Smooth muscle cell of the brain vasculature (primary cell): Measurements from ENCODE around the gene HOXB6.

Experiments
- DNase-seq: peaks from one replicate; pipeline ENCODE4 v3.0.0-alpha.2; 2012; ENCODE audit warnings: low read depth, low spot score

HOXB6 gene

GRCh38 chr17:48609759-48610281, 5.0 kb upstream of the HOXB6 start:
- no peak for DNase-seq

- no peak for DNase-seq
These were observed 4.2 kb upstream of the HOXB6 start for GRCh38 chr17:48609033-48609432.

- no peak for DNase-seq
These were observed 3.7 kb upstream of the HOXB6 start for GRCh38 chr17:48608494-48608834.

DNA sequence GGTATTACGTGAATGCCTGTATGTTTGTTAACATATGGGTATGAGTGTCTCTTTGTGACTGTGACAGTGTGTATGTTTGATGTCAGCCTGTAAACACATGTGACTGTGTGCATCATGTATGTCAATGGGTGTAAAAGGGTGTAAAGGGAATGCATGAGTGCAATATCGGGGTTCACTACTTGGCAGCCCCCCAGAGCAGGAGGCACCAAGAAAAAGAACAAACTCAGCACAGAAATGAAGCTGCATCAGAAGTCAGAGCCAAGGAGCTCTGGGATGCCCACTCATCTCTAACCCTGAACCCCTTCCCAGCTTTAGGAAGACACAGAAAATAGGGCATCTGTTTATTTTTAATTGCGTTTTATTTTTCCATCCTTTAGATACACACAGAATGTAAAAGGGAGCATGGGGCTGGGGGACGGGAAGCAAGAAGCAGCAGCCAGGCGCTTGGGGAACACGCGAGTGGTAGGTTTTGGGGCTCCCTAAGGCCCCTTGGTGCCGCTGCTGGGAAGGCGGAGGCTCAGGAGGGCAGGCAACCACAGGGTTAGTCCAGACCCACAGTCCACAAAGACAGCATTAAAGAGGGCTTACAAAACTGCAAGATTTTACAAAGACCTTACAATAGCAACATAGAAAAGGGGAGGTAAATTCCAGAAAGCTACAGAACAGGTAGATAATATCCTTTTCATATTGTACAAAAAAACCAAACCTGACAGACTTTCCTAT, 2.3 kb upstream of the HOXB6 start:
- DNase-seq = no peak

DNA sequence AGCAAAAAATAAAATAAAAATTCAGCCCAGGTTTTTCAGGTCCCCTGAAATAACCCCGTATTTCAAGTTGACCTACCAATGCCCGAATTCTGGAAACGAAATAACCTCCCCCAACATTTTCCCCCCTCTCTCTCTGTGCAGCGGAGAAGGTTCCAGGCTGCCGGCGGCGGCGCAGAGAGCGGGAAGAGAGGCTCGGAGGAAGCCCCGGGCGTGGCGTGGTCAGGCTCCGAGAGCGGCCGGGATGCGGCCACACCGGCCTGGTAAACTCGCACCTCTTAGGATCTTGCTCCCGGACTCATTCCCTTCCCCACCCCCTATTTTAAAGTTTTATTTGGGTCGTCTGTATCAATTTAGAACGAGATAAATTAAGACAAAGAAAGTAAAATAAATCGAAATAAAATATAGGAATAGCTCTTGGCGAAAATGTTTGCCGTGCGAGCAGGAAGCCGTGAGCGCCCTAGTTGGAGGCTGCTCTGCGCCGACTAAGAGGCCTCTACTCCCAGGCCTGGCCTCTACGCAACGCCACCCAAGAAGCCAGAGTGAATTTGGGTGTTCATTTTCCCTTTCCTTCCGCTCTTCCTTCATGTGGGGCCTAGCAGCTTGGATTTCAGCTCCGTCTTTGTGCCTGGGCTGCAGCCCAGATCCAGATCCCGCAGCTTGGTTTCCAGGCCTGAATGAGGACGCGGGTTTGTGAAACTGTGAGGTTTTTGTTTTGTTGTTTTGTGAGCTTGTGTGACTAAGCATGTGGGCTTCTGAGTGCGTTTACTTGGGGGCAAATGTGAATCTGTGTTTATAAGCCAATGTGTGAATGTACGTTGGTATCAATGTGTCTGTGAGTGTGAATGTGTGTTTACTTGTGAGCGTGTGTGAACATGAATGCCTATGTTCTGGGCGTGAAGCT, 1.5 kb upstream of the HOXB6 start:
- no peak for DNase-seq

GRCh38 chr17:48605409-48605919, 678 bp upstream of the HOXB6 start:
- DNase-seq = no peak

GRCh38 chr17:48603959-48604769, 622 bp downstream of the HOXB6 start:
- no peak for DNase-seq

DNA sequence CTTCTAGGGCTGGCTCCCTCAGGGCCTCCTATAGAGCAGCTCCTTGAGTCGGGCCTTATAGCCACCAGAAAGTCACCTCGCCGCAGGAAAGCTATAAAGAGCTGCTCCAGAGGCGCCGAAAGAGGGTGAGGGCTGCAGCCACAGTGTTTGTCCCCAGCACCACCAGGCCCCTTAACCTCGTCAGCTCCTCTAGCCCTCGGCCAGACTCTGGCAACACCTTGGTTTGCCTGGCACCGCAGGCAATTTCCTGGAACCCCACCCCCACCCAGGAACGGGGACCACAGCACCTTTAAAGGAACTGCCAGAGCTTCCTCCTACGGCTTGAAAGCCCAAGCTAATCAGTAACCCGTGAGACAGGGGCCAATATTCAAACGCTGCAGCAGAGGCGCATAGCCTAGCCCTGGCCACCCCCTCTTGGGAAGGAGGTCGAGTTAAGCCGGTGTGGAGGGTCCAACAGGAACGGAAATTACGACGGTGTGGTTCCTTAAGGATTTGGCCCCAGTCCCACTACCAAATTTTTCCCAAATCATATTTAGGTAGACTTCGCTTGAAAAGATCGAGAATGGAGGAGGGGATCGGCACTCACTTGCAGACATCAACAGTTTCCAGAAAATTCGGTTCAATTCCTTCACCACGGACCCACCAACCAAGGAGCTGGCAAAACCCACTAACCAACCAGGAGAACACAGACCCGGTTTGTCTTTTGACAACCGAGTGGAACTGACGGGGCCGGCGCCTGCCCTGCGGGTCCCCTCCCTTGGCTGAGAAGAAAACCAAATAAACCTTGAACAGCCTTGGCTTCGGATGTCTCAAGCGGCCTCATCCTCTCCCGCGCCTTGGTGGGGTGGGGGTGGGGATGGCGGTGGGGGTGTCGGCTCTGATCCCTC, 3.0 kb downstream of the HOXB6 start:
- DNase-seq = no peak

DNA sequence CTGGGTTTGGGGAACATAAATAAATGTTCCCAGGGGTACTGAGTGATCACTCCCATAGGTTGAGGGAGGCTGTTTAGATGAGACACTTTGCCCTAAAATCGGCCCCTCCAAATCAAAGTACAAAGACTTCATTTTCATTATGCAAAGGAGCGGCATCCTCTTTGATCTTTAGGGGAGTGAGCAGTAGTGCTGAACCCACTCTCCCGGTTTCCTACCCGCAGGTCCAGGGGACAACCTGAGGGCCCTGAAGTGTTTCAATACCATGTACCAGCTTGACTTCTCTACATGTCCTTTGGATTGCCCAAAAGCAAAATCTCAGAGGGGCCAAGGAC, 3.6 kb downstream of the HOXB6 start:
- DNase-seq = no peak

- DNase-seq = no peak
These were observed 4.3 kb downstream of the HOXB6 start for GRCh38 chr17:48600244-48601098.

GRCh38 chr17:48599354-48599753, 5.4 kb downstream of the HOXB6 start:
- no peak for DNase-seq

DNA sequence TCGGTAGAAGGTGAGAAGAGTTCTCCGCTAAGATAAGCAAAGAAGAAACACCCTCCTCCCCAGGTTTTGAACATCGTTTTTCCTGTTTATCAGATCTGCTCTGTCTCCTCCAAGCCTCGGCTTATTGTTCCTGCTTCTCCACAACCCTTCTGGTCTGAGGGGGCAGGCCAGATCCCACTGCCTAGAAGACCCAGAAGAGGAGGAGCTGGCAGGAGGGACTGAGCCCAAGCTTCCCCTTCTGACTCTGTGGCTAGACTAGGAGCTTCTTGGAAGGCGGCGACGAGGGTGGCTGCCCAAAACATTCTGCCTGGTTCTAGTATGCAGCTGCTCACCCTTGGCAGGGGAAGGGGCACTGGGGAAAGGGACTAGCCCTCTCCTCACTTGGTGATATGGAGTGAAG, 6.0 kb downstream of the HOXB6 start:
- DNase-seq = no peak

DNA sequence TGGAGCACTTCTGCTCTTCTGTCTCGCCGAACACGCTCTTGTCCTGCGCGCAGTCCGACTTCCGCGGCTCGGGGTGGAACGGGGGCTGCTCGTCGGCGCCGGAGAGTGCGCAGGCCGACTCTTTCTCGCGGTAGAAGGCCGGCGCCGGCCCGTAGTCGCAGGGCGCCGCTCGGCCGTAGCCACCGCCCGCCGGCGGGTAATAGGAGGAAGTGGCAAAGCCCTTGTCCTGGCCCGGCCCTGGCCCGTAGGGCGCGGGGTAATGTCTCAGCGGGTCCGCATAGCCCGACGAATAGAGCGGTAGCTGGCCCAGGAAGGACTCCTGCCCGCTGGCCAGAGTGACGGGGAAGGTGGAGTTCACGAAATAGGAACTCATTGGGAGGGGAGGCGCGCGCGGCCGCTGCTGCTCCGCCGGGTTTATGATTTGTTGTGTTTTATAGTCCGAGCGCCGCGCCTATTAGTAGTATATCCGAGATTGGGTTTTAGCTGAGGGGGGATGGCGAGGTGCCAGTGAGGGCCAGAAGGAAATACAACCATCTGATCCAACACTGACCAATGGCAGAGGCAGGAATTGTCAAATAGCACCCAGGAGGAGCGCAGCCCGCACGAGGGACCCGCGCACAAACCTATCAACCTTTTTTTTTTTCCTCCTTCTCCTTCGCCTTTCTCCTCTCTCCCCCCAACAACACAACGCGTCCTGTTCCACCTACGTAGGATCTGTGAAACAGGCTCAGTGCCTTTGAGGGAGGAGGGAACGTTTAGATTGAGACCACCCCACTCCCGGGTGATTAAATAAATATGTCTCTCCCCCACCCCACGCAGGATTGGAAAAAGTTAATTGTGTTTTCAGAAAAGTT, 6.8 kb downstream of the HOXB6 start:
- DNase-seq = no peak

DNA sequence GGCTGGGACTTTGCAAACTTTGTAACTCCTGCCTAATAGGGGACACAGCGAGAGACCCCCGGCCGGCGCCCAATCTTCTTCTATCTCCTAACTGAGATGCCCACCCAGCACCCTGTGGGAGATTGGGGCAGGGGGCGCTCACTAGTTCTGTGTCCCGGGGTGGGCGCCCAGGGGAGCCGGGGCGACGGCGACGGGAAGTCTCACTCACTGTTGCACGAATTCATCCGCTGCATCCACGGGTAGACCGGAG, 7.3 kb downstream of the HOXB6 start:
- DNase-seq = no peak

- DNase-seq = no peak
These were observed 7.9 kb downstream of the HOXB6 start for GRCh38 chr17:48596735-48597527.

- DNase-seq = no peak
These were observed 8.6 kb downstream of the HOXB6 start for GRCh38 chr17:48596000-48596734.

GRCh38 chr17:48595278-48595999, 9.3 kb downstream of the HOXB6 start:
- DNase-seq = no peak
